ENCODE results near the gene CLEC17A.

CLEC17A gene

DNA sequence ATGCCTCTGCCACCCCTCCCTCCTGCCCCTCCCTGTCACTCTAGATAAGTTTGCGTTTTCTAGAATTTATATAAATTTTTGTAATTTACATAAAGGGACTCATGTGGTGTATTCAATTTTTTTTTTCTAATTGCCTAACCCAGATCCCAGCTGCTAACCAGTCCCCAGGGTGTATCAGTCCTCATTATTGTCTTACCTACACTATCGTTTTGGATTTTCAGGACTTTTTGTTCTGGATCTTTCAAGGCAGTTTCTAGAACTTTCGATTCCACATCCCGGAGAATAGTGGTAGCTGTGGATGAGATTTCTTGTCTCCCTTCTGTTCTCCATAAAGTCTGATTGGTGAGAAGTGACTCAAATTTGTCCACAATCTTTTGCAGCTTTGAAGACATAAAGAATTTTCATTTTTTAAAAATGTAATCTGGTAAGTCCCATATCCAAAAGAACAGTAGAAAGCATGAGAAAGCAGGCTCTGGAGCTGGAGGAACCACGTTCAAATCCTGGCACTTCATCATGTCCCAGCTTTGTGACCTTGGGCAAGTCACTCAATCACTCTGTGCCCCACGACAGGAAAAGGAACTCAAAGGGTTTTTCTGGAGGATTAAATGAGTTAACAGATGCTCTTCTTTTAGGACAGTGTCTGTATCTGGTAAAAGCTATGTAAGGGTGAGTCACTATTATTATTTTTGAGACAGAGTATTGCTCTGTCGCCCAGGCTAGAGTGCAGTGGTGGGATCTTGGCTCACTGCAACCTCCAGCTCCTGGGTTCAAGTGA, 72.1 kb downstream of the CLEC17A start:
- no peak for DNase-seq (ENCODE audit: low spot score)

GRCh38 chr19:14655726-14656125, 72.8 kb downstream of the CLEC17A start:
- no peak for DNase-seq (ENCODE audit: low spot score)

DNA sequence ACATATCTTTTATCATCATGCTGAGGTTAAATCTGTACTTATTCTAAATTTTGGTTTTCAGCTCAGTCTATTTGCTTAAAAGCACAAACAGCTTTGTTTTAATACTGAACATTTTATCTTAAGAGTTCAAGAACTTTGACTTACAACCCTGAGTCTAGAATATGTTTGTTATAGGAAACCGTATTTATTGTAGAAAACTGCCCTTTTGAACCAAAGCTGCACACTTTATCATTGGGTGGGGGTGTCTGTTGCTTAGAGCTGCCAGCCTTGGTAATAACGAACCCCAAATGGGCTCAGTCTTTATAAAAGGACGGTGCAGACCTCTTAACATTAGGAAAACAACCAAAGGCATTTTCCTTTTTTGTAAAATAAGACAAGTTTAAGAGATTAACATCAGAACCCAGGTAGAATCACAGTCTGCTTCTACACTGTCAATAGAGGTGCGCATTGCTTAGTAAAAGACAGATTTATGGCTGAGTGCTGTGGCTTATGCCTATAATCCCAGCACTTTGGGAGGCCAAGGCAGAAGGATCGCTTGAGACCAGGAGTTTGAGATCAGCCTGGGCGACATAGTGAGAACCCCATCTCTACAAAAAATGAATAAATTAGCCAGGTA, 77.1 kb downstream of the CLEC17A start:
- DNase-seq (ENCODE audit: low spot score): no peak

DNA sequence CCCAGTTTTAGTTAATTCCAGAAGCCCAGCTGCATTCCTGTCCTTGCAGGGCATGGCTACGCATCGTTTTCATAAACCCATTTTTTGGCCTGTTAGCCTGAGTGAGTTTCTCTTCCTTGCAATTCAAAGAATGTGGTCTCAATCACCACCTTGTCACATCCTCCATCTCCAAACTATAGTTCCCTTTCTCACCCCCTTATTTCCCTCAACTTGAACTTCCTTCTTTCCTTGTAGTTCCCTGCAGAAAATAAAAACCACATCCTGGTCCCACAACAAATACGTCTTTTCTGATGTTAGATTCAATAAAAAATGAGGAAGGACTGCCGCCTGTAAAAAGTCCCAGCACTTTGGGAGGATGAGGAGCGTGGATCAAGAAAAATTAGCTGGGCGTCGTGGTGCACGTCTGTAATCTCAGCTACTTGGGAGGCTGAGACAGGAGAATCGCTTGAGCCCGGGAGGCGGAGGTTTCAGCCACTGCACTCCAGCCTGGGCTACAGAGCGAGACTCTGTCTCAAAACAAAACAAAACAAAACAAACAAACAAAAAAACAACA, 78.6 kb downstream of the CLEC17A start:
- DNase-seq (ENCODE audit: low spot score): no peak
